Measurements from ENCODE around the gene VASN. TPM values are rescaled to one million over a fixed set of nuclear protein-coding genes. Genes with fewer than 3 reads are reported as not detected.
"Not testable (repeated sequence)": the region's sequence is repeated elsewhere in the genome, so short reads cannot be mapped to it uniquely, and the experiment has no call there.

Gene VASN
- total RNA-seq, 1 donor from 2014 or later = 16.8 TPM

DNA sequence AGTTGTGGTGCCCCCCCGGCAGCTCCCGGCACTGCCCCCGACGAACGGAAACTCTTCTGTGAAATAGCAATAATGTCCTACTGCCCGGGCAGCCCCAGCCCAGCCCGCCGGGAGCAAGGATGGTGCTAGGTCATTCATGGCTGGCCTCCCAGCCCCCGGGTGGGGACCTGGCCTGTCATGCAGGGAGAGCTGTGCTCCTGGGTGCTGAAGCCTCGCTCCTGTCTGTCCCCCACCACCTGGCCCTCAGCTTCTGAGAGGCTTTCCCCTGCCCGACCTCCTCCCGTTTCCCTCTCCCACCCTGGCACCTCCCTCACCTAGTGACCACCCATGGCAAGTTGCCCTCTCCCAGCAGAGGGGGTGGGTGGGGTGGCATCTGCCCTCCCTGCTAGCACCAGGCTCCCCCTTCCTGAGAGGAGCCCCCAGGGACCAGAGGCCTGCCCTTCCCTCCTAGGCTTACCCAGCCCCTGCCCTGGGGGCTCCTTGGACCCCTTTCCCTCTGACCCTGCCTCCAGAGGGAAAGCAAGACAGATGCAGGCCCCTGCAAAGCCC is 34.0 kb upstream of the VASN start:
- no peak for DNase-seq

DNA sequence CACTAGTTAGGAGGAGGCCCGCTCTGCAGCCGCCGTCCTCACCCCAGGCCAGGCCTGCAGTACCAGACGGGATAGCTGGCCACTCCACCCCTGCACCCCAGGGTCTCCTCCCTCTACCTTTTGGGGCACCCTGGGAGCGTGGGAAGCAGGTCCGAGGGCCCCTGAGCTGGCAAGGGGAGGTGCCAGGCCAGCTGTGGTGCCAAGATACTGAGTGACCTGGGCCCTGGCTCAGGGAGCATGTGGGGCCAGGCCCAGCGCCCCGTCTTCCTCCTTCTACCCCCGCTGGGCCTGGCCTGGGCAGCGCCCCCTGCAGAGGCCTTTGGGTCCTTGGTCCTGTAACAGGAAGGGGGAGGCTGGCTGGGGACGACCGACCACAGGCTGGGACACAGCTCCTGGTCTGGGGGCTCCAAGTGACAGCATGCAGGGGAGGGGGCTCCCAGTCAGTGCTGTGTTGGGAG is 33.5 kb upstream of the VASN start:
- no peak for DNase-seq

DNA sequence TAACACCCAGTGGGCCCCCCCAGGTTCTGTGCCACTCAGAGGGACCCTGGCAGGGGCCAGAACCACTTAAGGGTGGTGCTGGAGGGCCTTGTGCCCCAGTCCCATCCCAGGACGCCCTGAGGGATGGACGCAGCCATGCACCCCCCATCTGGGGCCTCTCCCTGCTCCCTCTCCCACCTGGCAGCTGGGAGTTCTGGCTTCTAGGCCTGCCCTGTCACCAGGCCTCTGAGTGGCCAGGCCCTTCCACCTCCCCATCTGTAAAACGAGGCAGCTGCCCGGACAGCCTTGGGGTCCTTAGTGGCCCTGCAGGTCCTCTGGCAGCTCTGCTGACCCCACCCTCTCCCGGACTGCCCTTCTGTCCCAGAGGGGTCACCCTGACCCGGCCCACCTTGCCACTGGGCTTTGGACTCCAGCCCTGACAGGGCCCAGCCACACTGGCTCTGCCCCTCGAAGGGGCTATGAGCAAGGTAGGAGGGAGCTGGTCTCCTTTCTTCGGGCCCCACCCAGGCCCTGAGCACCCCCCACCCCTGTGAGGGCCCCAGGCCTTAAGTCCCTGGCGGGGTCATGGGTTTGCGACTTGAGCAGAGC is 32.8 kb upstream of the VASN start:
- no peak for DNase-seq

DNA sequence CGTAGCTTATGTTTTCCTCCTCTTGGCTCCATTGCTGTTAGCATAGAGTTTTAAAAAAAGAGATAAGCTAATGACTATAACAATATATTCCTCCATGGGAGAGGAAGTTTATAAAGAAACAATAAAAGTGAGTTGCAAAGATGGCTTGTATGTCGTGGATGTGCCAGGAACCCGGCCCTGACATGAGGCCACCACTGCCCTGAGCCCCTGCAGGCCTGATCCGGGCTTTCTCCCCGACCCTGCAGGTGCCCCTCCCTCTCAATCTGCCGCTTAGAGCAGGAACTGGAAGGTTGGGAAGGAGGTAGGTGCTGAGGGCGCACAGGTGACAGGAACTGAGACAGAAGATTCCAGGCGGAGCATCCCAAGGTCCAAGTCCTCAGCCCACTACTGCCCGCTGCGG is 32.2 kb upstream of the VASN start:
- no peak for DNase-seq

DNA sequence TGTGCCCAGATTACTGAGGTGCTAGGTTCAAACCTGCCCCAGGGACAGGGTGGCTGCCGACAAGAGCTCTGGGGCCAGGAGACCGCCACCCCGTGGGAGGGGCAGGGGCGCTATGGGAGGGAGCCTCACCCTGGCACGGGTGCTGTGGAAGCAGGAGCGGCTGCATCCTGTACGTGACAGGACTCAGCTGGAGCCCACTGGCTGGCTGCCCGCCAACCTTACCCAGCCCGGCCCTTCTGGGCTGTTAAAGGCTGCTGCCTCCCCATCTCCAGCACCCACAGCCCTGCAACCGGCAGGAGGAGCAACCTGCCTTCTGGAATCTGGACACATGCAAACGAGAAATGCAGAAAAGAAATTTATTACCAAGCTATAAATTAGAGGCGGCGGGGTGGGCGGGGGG is 31.7 kb upstream of the VASN start:
- peak; percentile 84 for DNase-seq

DNA sequence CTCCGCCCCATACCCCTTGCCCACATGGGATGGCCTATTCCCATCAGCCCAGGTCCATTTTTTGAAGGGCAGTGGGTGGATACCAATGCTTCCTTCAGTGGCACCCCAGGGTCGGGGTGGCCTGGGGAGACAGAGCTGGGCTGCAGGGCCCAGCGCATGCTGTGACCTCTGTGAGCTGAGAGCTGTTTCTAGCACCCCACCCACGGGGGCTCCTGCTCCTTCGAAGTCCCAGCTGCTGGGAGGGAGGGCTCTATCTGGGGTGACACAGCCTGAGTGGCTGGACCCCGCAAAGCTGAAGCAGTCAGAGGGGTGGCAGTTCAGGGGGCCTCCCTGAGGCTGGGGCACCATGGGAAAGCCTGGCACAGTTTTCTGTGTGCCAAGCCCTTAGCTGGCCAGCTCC is 31.2 kb upstream of the VASN start:
- DNase-seq = no peak

DNA sequence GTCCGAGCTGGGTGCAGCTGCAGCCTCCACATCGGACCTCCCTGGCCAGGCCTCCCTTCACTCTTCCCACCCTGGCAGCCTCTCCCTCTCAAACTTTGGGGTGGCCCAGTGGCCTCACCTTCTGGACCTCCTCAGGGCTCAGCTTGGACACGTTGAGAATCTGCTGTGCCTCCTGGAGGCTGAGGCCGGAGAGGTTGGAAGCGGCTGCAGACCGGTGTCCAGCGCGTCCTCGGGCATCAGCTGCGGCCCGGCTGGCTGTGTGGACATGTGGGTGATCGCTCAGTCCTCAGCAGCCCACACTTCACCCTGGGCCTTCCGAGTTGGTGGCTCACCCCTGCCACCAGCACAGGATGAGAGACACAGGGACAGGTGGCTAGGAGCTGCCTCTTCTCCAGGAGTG is 30.4 kb upstream of the VASN start:
- no peak for DNase-seq

DNA sequence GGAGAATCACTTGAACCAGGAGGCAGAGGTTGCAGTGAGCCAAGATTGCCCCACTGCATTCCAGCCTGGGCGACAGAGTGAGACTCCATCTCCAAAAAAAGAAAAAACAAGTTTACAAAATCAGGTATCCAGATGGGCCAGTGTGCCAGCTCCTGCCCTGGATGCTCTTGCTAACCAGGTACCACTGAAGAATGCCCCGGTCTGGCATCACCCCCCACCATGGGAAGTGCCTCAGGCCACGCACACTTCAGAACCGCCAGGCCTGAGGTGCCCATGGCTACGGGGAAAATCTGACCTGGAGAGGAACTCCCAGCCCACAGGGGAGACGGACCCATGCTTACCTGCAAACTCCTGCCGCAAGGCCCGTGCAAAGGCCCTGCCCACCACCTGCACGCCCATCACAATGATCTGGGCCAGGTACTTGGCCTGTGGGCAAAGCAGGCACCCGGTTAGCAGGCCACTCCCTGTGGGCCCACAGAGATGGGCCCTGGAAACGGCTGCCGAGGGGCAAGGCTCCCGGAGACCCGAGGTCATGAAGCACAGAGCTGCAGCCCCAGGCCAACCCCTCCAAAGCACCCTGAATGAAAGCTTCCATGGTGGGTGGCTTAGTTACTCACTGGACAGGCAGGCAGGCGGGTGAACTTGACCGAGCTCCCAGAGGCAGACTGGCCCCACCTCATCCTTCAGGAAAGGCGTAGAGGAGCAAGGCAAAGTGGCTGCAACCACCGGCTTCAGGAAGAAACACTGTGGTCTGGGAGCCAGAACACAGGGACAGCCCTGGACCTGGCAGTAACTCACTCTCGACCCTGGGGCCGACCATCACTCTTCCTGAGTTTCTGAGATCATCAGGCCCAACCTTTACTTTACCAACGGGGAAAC is 28.5 kb upstream of the VASN start:
- no peak for DNase-seq

DNA sequence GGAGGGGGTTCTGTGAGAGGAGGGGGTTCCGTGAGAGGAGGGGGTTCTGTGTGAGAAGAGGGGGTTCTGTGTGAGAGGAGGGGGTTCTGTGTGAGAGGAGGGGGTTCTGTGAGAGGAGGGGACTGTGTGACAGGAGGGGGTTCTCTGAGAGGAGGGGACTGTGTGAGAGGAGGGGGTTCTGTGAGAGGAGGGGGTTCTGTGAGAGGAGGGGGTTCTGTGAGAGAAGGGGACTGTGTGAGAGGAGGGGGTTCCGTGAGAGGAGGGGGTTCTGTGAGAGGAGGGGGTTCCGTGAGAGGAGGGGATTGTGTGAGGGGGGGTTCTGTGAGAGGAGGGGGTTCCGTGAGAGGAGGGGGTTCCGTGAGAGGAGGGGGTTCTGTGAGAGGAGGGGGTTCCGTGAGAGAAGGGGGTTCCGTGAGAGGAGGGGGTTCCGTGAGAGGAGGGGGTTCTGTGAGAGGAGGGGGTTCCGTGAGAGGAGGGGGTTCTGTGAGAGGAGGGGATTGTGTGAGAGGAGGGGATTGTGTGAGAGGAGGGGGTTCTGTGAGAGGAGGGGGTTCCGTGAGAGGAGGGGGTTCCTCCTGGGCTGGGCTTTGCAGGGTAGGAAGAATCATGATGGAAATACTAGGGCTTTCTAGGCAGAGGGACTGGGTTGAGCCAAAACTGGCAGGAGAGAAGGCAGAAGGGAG is 27.2 kb upstream of the VASN start:
- not testable (repeated sequence) for DNase-seq

DNA sequence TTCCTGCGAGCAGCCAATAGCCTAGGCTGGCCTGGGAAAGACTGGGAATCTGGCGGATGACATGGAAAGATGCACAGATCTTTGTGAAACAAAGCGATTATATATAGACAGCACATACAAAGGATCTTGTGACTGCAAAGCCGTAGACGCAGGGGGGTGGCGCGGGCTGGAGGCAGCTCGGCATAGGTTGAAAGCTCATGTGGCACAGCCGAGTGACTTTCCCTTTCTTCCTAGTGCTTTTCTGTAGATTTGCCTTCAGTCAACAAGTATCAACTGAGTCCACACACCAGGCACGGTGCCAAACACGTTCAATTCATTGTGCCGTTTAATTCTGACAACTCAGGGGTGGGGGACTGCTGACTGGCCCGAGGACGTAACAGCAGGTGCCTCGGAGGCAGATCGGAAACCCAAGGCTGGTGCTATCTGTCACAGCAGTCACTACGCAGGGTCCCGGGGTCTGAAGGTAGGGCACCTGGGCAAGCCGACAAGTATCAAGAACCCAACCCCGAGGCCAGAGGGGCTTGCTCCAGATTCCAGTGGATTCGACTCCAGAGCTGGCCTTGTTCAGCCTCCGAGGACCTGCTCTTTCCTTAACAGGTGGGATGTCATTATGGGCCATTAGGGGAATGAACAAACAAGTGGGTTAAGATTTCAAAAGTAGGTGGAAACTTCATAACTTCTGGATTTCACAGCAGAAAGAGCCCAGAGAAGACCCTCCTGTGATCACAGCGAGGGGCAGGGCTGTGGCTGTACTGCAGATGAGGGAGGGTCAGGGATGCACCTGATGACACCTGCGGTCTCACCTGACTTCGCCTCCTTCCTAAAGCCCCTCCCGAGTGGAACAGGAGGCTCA is 26.4 kb upstream of the VASN start:
- DNase-seq = no peak

DNA sequence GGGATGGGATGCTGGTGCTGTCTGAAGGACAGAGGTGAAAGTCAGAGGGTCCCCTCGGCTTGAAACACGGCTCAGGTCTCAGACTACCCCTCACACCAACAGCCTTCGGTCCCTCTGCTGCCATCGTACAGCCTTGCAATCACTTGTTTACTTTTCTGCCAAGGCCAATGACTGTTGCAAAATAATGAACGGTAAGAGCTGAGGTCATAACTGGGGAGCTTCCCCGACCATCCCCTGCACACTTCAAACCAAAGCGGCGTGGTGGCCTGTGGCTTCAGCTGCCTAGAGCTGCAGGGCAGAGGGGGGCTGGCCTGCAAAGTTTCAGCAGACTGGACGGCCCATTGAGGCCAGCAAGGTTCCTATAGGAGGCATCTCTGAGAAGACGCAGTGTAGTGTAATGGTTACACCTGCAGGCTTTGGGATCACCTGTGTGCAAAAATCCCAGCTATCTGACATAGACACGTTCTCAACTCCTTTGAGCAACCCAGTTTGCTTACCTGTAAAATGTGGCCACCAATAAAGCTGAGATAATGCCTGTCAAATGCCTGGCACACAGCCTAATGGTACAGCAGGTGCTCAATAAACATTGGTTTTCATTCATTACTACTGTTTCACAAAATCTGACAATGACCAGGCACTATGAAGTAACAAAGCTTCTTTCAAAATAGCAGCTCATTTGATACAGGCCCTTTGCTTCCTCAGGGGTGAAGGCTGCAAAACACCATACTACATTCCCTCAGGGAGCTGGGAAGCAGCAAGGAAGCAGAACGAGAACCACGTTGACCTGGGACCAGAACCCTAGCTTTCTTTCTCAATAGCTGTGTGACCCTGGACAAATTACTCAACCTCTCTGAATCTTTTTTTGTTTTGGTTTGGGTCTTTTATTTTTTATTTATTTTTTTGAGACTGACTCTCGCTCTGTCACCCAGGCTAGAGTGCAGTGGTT is 25.5 kb upstream of the VASN start:
- no peak for DNase-seq

DNA sequence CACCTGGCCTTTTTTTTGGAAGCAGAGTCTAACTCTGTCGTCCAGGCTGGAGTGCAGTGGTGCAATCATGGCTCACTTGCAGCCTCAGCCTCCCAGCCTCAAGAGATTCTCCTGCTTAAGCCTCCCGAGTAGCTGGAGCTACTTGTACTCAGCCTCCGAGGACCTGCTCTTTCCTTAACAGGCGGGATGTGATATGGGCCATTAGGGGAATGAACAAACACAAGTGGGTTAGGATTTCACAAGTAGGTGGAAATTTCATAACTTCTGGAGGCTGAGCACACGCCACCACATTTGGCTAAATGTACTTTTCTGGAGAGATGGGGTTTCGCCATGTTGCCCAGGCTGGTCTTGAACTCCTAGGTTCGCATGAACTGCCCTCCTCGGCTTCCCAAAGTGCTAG is 24.6 kb upstream of the VASN start:
- DNase-seq = no peak

DNA sequence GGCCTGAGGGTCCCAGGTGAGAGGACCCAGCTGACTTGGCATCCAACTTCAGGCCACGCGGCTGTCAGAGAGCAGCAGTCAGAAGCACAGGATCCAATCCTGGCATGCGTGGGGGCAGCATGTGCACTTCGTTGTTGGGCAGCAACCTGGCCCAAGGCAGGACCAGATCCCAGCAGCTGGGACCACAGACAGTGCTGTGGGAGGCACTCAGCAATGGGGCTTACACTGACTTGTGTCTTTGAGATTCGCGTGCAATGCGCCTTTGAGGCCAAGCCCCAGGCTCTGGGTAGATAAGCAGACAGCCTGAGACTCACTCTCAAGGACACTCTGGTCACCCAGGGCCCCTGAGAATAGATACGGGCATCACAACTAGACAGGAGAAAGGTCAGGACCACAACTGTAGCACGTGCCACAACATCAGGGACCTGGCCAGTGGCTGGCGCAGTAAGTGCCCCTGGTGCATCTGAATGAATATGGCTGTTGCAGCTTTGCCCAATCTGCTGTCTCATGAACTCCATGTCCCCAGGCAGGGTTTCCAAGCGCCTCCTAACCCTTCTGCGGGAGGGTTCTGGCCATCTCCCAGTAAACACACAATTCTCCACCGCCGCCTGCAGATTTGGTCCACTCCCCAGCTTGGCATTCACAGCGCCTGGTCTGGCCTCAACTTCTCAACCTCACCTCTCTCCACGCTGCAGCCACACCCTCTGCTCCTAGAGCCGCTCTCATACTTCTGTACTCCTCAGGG is 23.7 kb upstream of the VASN start:
- no peak for DNase-seq

DNA sequence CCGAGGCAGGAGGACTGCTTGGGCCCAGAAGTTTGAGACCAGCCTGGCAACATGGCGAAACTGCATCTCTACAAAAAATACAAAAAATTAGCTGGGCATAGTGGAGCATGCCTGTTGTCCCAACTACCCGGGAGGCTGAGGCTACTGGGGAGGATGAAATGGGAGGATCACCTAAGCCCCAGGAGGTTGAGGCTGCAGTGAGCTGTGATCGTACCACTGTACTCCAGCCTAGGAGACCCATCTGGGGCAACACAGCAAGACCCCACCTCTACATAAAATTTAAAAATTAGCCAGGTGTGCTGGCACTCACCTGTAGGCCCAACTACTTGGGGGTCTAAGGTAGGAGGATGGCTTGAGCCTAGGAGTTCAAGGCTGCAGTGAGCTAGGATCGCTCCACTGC is 22.3 kb upstream of the VASN start:
- DNase-seq = no peak

DNA sequence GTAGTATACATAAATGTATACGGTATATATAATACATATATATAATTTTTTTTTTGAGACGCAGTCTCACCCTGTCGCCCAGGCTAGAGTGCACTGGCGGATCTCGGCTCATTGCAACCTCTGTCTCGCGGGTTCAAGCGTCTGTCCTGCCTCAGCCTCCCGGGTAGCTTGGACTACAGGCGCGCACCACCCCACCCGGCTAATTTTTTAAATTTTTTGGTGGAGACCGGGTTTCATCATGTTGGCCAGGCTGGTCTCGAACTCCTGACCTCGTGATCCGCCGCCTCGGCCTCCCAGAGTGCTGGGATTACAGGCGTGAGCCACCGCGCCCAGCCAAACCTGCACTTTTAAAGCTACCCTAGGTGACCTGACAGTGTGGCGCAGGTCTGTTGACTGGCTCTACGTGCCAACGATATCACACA is 21.3 kb upstream of the VASN start:
- no peak for DNase-seq

DNA sequence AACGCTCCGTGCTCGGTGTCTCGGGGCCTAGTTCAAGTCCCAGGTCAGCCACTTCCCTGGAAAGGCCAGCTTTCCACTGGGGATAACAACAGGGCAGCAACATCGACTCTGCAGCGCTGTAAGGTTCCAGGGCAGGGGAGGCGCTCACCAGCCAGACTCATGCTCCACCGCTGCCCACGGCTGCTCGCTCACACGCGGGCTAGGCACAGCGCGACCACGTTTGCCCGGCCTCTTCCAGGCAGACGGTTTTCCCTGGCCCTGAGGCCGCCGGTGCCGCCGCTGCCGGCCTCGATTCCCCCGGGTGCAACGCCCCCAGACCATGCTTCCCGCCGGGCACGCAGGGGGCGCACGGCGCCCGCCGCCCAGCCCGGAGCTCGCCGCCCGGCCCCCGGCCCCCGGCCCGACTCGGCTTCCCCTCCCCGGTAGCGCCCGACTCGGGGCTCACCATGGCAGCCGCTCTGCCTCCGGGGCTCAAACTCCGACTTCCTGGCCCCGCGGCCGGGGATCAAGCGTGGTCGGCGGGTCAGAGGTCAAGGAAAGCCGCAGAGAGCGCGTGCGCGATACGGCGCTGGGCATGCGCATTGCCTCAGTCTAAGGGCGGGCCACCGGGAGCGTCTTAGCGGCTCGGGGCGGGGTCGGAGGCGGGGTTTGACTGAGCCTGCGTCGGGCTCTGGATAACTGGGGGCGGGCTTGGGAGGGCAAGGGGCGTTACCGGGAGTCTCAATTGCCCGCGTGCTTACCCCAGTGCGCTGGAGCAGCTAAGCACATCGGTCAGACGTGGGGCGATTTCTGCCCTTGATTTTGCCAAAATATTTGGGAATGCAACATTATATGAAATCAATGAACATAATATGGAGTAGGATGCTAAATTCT is 20.6 kb upstream of the VASN start, which contains the start of gene PAM16:
Gene PAM16 (minus strand): TSS at position 535 of the 873 bp plus-strand sequence. CDS start 87 bp downstream, at position 448.
- DNase-seq = peak; percentile 98

DNA sequence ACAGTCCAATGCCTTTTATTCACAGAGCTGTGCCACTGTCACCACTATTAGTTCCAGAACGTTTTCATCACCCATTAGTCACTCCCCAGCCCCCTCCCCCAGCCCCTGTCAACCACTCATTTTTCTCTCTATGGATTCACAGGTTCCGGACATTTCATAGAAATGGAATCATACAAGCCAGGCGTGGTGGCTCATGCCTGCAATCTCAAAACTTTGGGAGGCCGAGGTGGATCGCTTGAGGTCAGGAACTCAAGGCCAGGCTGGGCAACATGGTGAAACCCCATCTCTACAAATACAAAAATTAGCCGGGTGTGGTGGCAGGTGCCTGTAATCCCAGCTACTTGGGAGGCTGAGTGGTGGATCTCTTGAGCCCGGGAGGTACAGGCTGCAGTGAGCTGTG is 19.8 kb upstream of the VASN start:
- no peak for DNase-seq

DNA sequence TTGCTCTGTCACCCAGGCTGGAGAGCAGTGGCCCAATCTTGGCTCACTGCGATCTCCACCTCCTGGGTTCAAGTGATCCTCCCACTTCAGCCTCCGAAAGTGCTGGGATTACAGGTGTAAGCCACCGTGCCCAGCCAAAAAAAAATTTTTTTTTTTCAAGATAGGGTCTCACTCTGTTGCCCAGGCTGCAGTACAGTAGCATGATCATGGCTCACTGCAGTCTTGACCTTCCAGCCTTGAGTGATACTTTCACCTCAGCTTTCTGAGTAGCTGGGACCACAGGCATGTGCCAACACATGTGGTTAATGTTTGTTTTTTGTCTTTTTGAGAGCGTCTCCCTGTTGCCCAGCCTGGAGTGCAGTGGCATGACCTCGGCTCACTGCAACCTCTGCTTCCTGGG is 18.8 kb upstream of the VASN start:
- no peak for DNase-seq

DNA sequence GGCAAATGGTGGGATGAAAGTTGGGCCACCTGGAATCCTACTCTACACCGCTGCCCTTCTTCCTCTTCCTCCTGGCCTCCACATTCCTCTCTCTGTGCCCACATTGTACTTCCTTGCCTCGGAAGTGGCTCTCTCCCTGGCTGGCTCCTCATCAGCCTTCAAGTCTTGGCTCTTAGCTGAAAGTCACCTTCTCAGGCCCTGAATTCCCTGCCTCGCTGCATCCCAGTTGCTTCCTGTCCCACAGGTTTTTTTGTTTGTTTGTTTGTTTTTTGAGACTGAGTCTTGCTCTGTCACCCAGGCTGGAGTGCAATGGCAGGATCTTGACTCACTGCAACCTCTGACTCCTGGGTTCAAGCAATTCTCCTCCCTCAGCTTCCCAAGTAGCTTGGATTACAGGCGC is 18.0 kb upstream of the VASN start:
- DNase-seq = no peak
